Measurements from ENCODE around the gene PSG11. TPM values are rescaled to one million over a fixed set of nuclear protein-coding genes. Genes with fewer than 3 reads are reported as not detected.
"Not testable (repeated sequence)": the region's sequence is repeated elsewhere in the genome, so short reads cannot be mapped to it uniquely, and the experiment has no call there.

The PSG11 gene
- total and polyA plus RNA-seq, 4 donors, result not detected

GRCh38 chr19:43022098-43022497, 4.2 kb downstream of the PSG11 start:
- not testable (repeated sequence) for DNase-seq (ENCODE audit: low spot score); H3K27me3 ChIP-seq (ENCODE audit: control insufficient read depth in 4 of 4, insufficient read depth in 4 of 4, low read length in 3 of 4); H3K36me3 ChIP-seq (ENCODE audit: control insufficient read depth in 4 of 4, insufficient read depth in 3 of 4, low read depth in 1 of 4, low read length in 3 of 4); H3K4me1 ChIP-seq (ENCODE audit: control insufficient read depth in 4 of 4, insufficient read depth in 4 of 4, low read length in 3 of 4); H3K4me3 ChIP-seq (ENCODE audit: low read depth in 1 of 3, low read length in 3 of 3); H3K9me3 ChIP-seq (ENCODE audit: control insufficient read depth in 4 of 4, low read length in 3 of 4); H3K27ac ChIP-seq (ENCODE audit: low read depth in 1 of 2, low read length in 2 of 2); H3K9ac ChIP-seq (ENCODE audit: low read depth in 1 of 2, low read length in 2 of 2)
- WGBS, result 67% methylated on average over 4 of the region's 4 CpGs

- H3K36me3 ChIP-seq (ENCODE audit: control insufficient read depth in 4 of 4, insufficient read depth in 3 of 4, low read depth in 1 of 4, low read length in 3 of 4), result not testable (repeated sequence)
- WGBS, result 64% methylated on average over 4 of the region's 4 CpGs
Measured at GRCh38 chr19:43021629-43022028, 4.6 kb downstream of the PSG11 start.

GRCh38 chr19:43019588-43019987, 6.7 kb downstream of the PSG11 start:
- H3K9ac ChIP-seq (ENCODE audit: low read depth in 1 of 2, low read length in 2 of 2); H3K9me3 ChIP-seq (ENCODE audit: control insufficient read depth in 4 of 4, low read length in 3 of 4); DNase-seq (ENCODE audit: low spot score); H3K27me3 ChIP-seq (ENCODE audit: control insufficient read depth in 4 of 4, insufficient read depth in 4 of 4, low read length in 3 of 4); H3K27ac ChIP-seq (ENCODE audit: low read depth in 1 of 2, low read length in 2 of 2); H3K36me3 ChIP-seq (ENCODE audit: control insufficient read depth in 4 of 4, insufficient read depth in 3 of 4, low read depth in 1 of 4, low read length in 3 of 4); H3K4me1 ChIP-seq (ENCODE audit: control insufficient read depth in 4 of 4, insufficient read depth in 4 of 4, low read length in 3 of 4); H3K4me3 ChIP-seq (ENCODE audit: low read depth in 1 of 3, low read length in 3 of 3): not testable (repeated sequence)

More at GRCh38 chr19:43021629-43022028, 4.6 kb downstream of the PSG11 start:
- not testable (repeated sequence) for H3K9ac ChIP-seq (ENCODE audit: low read depth in 1 of 2, low read length in 2 of 2); H3K9me3 ChIP-seq (ENCODE audit: control insufficient read depth in 4 of 4, low read length in 3 of 4); H3K27me3 ChIP-seq (ENCODE audit: control insufficient read depth in 4 of 4, insufficient read depth in 4 of 4, low read length in 3 of 4); DNase-seq (ENCODE audit: low spot score); H3K4me1 ChIP-seq (ENCODE audit: control insufficient read depth in 4 of 4, insufficient read depth in 4 of 4, low read length in 3 of 4); H3K27ac ChIP-seq (ENCODE audit: low read depth in 1 of 2, low read length in 2 of 2); H3K4me3 ChIP-seq (ENCODE audit: low read depth in 1 of 3, low read length in 3 of 3)

- WGBS, result 62% methylated on average over 4 of the region's 4 CpGs
Measured at GRCh38 chr19:43005841-43006240, 20.4 kb downstream of the PSG11 start.

GRCh38 chr19:43004846-43005245, 21.4 kb downstream of the PSG11 start:
- H3K36me3 ChIP-seq (ENCODE audit: control insufficient read depth in 4 of 4, insufficient read depth in 3 of 4, low read depth in 1 of 4, low read length in 3 of 4); H3K27me3 ChIP-seq (ENCODE audit: control insufficient read depth in 4 of 4, insufficient read depth in 4 of 4, low read length in 3 of 4); DNase-seq (ENCODE audit: low spot score); H3K27ac ChIP-seq (ENCODE audit: low read depth in 1 of 2, low read length in 2 of 2); H3K4me3 ChIP-seq (ENCODE audit: low read depth in 1 of 3, low read length in 3 of 3); H3K9me3 ChIP-seq (ENCODE audit: control insufficient read depth in 4 of 4, low read length in 3 of 4); H3K4me1 ChIP-seq (ENCODE audit: control insufficient read depth in 4 of 4, insufficient read depth in 4 of 4, low read length in 3 of 4); H3K9ac ChIP-seq (ENCODE audit: low read depth in 1 of 2, low read length in 2 of 2): not testable (repeated sequence)
- 63% methylated on average over 4 of the region's 4 CpGs for WGBS

More at GRCh38 chr19:43005841-43006240, 20.4 kb downstream of the PSG11 start:
- H3K9ac ChIP-seq (ENCODE audit: low read depth in 1 of 2, low read length in 2 of 2); DNase-seq (ENCODE audit: low spot score); H3K9me3 ChIP-seq (ENCODE audit: control insufficient read depth in 4 of 4, low read length in 3 of 4); H3K4me1 ChIP-seq (ENCODE audit: control insufficient read depth in 4 of 4, insufficient read depth in 4 of 4, low read length in 3 of 4); H3K27ac ChIP-seq (ENCODE audit: low read depth in 1 of 2, low read length in 2 of 2); H3K4me3 ChIP-seq (ENCODE audit: low read depth in 1 of 3, low read length in 3 of 3); H3K36me3 ChIP-seq (ENCODE audit: control insufficient read depth in 4 of 4, insufficient read depth in 3 of 4, low read depth in 1 of 4, low read length in 3 of 4); H3K27me3 ChIP-seq (ENCODE audit: control insufficient read depth in 4 of 4, insufficient read depth in 4 of 4, low read length in 3 of 4): not testable (repeated sequence)

- DNase-seq (ENCODE audit: low spot score); H3K27ac ChIP-seq (ENCODE audit: low read depth in 1 of 2, low read length in 2 of 2); H3K9me3 ChIP-seq (ENCODE audit: control insufficient read depth in 4 of 4, low read length in 3 of 4); H3K4me3 ChIP-seq (ENCODE audit: low read depth in 1 of 3, low read length in 3 of 3); H3K27me3 ChIP-seq (ENCODE audit: control insufficient read depth in 4 of 4, insufficient read depth in 4 of 4, low read length in 3 of 4); H3K36me3 ChIP-seq (ENCODE audit: control insufficient read depth in 4 of 4, insufficient read depth in 3 of 4, low read depth in 1 of 4, low read length in 3 of 4); H3K4me1 ChIP-seq (ENCODE audit: control insufficient read depth in 4 of 4, insufficient read depth in 4 of 4, low read length in 3 of 4); H3K9ac ChIP-seq (ENCODE audit: low read depth in 1 of 2, low read length in 2 of 2): not testable (repeated sequence)
- WGBS, result 80% methylated on average over 1 of the region's 1 CpG
Measured at GRCh38 chr19:43003634-43004033, 22.6 kb downstream of the PSG11 start.

- H3K27ac ChIP-seq (ENCODE audit: low read depth in 1 of 2, low read length in 2 of 2); H3K4me3 ChIP-seq (ENCODE audit: low read depth in 1 of 3, low read length in 3 of 3); H3K4me1 ChIP-seq (ENCODE audit: control insufficient read depth in 4 of 4, insufficient read depth in 4 of 4, low read length in 3 of 4); DNase-seq (ENCODE audit: low spot score); H3K36me3 ChIP-seq (ENCODE audit: control insufficient read depth in 4 of 4, insufficient read depth in 3 of 4, low read depth in 1 of 4, low read length in 3 of 4); H3K9ac ChIP-seq (ENCODE audit: low read depth in 1 of 2, low read length in 2 of 2); H3K27me3 ChIP-seq (ENCODE audit: control insufficient read depth in 4 of 4, insufficient read depth in 4 of 4, low read length in 3 of 4); H3K9me3 ChIP-seq (ENCODE audit: control insufficient read depth in 4 of 4, low read length in 3 of 4): not testable (repeated sequence)
- 37% methylated on average over 2 of the region's 2 CpGs for WGBS
Measured at GRCh38 chr19:43002948-43003347, 23.3 kb downstream of the PSG11 start.

- not testable (repeated sequence) for H3K4me1 ChIP-seq (ENCODE audit: control insufficient read depth in 4 of 4, insufficient read depth in 4 of 4, low read length in 3 of 4); H3K36me3 ChIP-seq (ENCODE audit: control insufficient read depth in 4 of 4, insufficient read depth in 3 of 4, low read depth in 1 of 4, low read length in 3 of 4); DNase-seq (ENCODE audit: low spot score); H3K4me3 ChIP-seq (ENCODE audit: low read depth in 1 of 3, low read length in 3 of 3); H3K27ac ChIP-seq (ENCODE audit: low read depth in 1 of 2, low read length in 2 of 2); H3K27me3 ChIP-seq (ENCODE audit: control insufficient read depth in 4 of 4, insufficient read depth in 4 of 4, low read length in 3 of 4); H3K9me3 ChIP-seq (ENCODE audit: control insufficient read depth in 4 of 4, low read length in 3 of 4); H3K9ac ChIP-seq (ENCODE audit: low read depth in 1 of 2, low read length in 2 of 2)
- WGBS, result 84% methylated on average over 3 of the region's 3 CpGs
Measured at GRCh38 chr19:42996161-42996560, 30.1 kb downstream of the PSG11 start.

GRCh38 chr19:42992029-42992604, 34.2 kb downstream of the PSG11 start:
- not testable (repeated sequence) for H3K4me3 ChIP-seq (ENCODE audit: low read depth in 1 of 3, low read length in 3 of 3); H3K4me1 ChIP-seq (ENCODE audit: control insufficient read depth in 4 of 4, insufficient read depth in 4 of 4, low read length in 3 of 4); H3K36me3 ChIP-seq (ENCODE audit: control insufficient read depth in 4 of 4, insufficient read depth in 3 of 4, low read depth in 1 of 4, low read length in 3 of 4); H3K27ac ChIP-seq (ENCODE audit: low read depth in 1 of 2, low read length in 2 of 2); H3K9me3 ChIP-seq (ENCODE audit: control insufficient read depth in 4 of 4, low read length in 3 of 4); H3K27me3 ChIP-seq (ENCODE audit: control insufficient read depth in 4 of 4, insufficient read depth in 4 of 4, low read length in 3 of 4); DNase-seq (ENCODE audit: low spot score); H3K9ac ChIP-seq (ENCODE audit: low read depth in 1 of 2, low read length in 2 of 2)
- 69% methylated on average over 10 of the region's 10 CpGs for WGBS
